Measurements from ENCODE around the gene SLC25A18. TPM values are rescaled to one million over a fixed set of nuclear protein-coding genes. Genes with fewer than 3 reads are reported as not detected.

Gene SLC25A18
- total RNA-seq, 4 donors from 2014 or later, result 0.26 to 3.1 (median 0.80) TPM

- Histone ChIP-seq H3K9me3 (no peaks in the 10 kb centered on the region), H3K4me3 (no peak overlapping the region), H3K4me1 (no peaks in the 10 kb centered on the region), H3K27me3 (no peaks in the 10 kb centered on the region), H3K27ac (no peak overlapping the region), H3K36me3 (no peaks in the 10 kb centered on the region)
- TF ChIP-seq POLR2A (IDR thresholded peaks at IDR 0.05) (no peak), CTCF (IDR thresholded peaks at IDR 0.05) (no peak), POLR2AphosphoS5 (IDR thresholded peaks at IDR 0.05) (no peak), EP300 (IDR thresholded peaks at IDR 0.05) (no peak)
- 30% methylated on average over 5 of the region's 5 CpGs for WGBS
- no peak for DNase-seq (ENCODE audit: low spot score in 2 of 2)
Observed at GRCh38 chr22:17536269-17536668, 27.0 kb upstream of the SLC25A18 start.

GRCh38 chr22:17537155-17537554 is 26.1 kb upstream of the SLC25A18 start:
- 80% methylated on average over 2 of the region's 2 CpGs for WGBS

GRCh38 chr22:17540481-17540880 is 22.8 kb upstream of the SLC25A18 start:
- no peak for TF ChIP-seq POLR2A (IDR thresholded peaks at IDR 0.05)
- TF ChIP-seq EP300 (IDR thresholded peaks at IDR 0.05), result no peak
- no peak for TF ChIP-seq POLR2AphosphoS5 (IDR thresholded peaks at IDR 0.05)
- no peak for TF ChIP-seq CTCF (IDR thresholded peaks at IDR 0.05)
- Histone ChIP-seq H3K4me3 (no peak overlapping the region), H3K4me1 (no peaks in the 10 kb centered on the region), H3K36me3 (no peaks in the 10 kb centered on the region), H3K27ac (no peak overlapping the region), H3K9me3 (no peaks in the 10 kb centered on the region), H3K27me3 (no peaks in the 10 kb centered on the region)
- DNase-seq (ENCODE audit: low spot score in 2 of 2), result no peak
- 86% methylated on average over 15 of the region's 15 CpGs for WGBS

More at GRCh38 chr22:17537155-17537554, 26.1 kb upstream of the SLC25A18 start:
- Histone ChIP-seq H3K9me3 (no peaks in the 10 kb centered on the region), H3K4me3 (no peak overlapping the region), H3K36me3 (no peaks in the 10 kb centered on the region), H3K27ac (no peak overlapping the region), H3K27me3 (no peaks in the 10 kb centered on the region), H3K4me1 (no peaks in the 10 kb centered on the region)
- DNase-seq (ENCODE audit: low spot score in 2 of 2), result no peak
- TF ChIP-seq EP300 (IDR thresholded peaks at IDR 0.05) (no peak), POLR2AphosphoS5 (IDR thresholded peaks at IDR 0.05) (no peak), CTCF (IDR thresholded peaks at IDR 0.05) (no peak), POLR2A (IDR thresholded peaks at IDR 0.05) (no peak)

- Histone ChIP-seq H3K4me1 (no peaks in the 10 kb centered on the region), H3K4me3 (no peak overlapping the region)
- WGBS, result 52% methylated on average over 7 of the region's 7 CpGs
Observed at GRCh38 chr22:17541476-17541875, 21.8 kb upstream of the SLC25A18 start.

GRCh38 chr22:17542452-17542851 is 20.8 kb upstream of the SLC25A18 start:
- no peak overlapping the region for H3K27ac ChIP-seq
- H3K4me1 ChIP-seq, result no peaks in the 10 kb centered on the region
- no peak for DNase-seq (ENCODE audit: low spot score in 2 of 2)
- TF ChIP-seq POLR2A (IDR thresholded peaks at IDR 0.05), result no peak
- no peak for TF ChIP-seq POLR2AphosphoS5 (IDR thresholded peaks at IDR 0.05)
- no peak for TF ChIP-seq CTCF (IDR thresholded peaks at IDR 0.05)
- TF ChIP-seq EP300 (IDR thresholded peaks at IDR 0.05), result no peak
- no peak overlapping the region for H3K4me3 ChIP-seq
- no peaks in the 10 kb centered on the region for H3K27me3 ChIP-seq
- 97% methylated on average over 6 of the region's 14 CpGs for WGBS
- H3K36me3 ChIP-seq, result no peaks in the 10 kb centered on the region
- no peaks in the 10 kb centered on the region for H3K9me3 ChIP-seq

More at GRCh38 chr22:17541476-17541875, 21.8 kb upstream of the SLC25A18 start:
- H3K36me3 ChIP-seq, result no peaks in the 10 kb centered on the region
- DNase-seq (ENCODE audit: low spot score in 2 of 2), result no peak
- no peak overlapping the region for H3K27ac ChIP-seq
- no peaks in the 10 kb centered on the region for H3K9me3 ChIP-seq
- no peak for TF ChIP-seq EP300 (IDR thresholded peaks at IDR 0.05)
- no peak for TF ChIP-seq POLR2AphosphoS5 (IDR thresholded peaks at IDR 0.05)
- TF ChIP-seq CTCF (IDR thresholded peaks at IDR 0.05), result no peak
- no peak for TF ChIP-seq POLR2A (IDR thresholded peaks at IDR 0.05)
- H3K27me3 ChIP-seq, result no peaks in the 10 kb centered on the region
